Activated naive CD4-positive, alpha-beta T cell treated with Interleukin-2 at 50 U/mL for 16 hours (primary cell): ENCODE data around the gene HIGD2A.

Experiments used
- DNase-seq: peaks from one replicate; pipeline ENCODE4 v3.0.0-alpha.2; 2020

Gene HIGD2A

DNA sequence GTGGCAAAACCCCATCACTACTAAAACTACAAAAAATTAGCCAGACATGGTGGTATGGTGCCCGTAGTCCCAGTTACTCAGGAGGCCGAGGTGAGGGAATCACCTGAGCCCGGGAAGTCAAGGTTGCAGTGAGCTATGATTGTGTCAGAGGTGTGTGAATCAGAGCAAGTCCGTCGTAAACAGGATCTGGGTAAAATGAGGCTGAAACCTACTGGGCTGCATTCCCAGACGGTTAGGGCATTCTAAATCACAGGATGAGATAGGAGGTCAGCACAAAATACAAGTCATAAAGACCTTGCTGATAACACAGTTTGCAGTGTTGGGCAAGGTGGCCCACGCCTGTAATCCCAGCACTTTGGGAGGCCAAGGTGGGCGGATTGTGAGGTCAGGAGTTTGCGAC, 29.7 kb downstream of the HIGD2A start:
- DNase-seq: no peak

GRCh38 chr5:176420086-176420485, 31.5 kb downstream of the HIGD2A start:
- no peak for DNase-seq

DNA sequence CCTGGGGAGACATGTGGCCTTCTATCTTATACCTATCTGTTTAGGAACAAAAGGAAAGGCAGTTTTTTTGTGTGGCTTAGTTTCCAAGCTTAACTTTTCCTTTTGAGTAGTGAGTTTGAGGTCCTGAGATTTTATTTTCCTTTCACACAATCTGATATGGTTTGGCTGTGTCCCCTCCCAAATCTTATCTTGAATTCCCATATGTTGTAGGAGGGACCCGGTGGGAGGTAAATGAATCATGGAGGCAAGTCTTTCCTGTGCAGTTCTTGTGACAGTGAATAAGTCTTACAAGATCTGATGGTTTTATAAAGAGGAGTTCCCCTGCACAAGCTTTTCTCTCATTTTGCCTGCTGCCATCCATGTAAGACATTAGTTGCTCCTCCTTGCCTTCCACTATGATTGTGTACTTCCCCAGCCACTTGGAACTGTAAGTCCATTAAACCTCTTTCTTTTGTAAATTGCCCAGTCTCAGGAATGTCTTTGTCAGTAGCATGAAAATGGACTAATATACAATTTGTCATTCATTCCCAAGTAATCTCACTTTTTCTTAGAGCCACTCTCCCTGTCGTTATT, 32.5 kb downstream of the HIGD2A start:
- DNase-seq: no peak

DNA sequence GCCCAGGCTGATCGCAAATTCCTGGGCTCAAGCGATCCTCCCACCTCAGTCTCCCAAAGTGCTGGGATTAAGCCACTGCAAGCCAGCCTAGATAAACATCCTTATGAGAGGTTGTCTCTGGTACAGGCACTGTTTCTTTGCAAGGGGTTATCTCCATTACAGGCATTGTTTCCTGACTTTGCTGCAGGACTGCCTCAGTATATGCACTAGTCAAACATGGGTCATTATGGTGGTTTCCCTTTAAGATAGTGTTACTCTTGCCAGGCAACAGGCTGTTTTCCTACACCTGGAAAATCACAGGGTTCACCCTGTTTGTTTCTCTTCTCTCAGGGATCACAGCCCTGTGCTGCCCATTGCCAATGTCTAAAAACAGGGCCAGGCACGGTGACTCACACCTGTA, 35.6 kb downstream of the HIGD2A start:
- no peak for DNase-seq

- DNase-seq: no peak
Observed at GRCh38 chr5:176425138-176425537, 36.6 kb downstream of the HIGD2A start.

DNA sequence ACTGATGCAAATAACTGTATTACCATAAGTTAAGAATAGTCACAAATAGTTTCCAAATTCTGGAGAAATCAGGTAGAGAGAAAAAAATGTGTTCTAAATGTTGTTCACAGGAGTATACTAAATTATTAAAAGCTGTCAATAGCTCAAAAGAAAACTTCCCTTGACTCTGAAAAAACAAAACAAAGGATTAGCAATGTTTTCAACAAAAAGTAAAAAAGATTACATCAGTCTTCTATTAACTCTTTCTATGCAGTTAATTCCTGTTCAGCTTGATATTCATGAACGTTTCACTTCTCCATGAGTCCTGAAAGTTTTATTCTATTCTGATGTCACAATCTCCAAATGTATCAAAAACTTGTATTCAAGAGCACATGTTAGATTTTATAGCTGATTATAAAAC, 37.2 kb downstream of the HIGD2A start:
- no peak for DNase-seq

GRCh38 chr5:176426876-176427275, 38.3 kb downstream of the HIGD2A start:
- no peak for DNase-seq

- DNase-seq: no peak
Observed at GRCh38 chr5:176427971-176428370, 39.4 kb downstream of the HIGD2A start.

- DNase-seq: no peak
Observed at GRCh38 chr5:176429972-176430371, 41.4 kb downstream of the HIGD2A start.

GRCh38 chr5:176432707-176433106, 44.2 kb downstream of the HIGD2A start:
- no peak for DNase-seq

- no peak for DNase-seq
Observed at GRCh38 chr5:176436656-176437055, 48.1 kb downstream of the HIGD2A start.

- no peak for DNase-seq
Observed at GRCh38 chr5:176438959-176439757, 50.6 kb downstream of the HIGD2A start.
